Measurements from ENCODE around the gene AGFG2.

AGFG2 gene

DNA sequence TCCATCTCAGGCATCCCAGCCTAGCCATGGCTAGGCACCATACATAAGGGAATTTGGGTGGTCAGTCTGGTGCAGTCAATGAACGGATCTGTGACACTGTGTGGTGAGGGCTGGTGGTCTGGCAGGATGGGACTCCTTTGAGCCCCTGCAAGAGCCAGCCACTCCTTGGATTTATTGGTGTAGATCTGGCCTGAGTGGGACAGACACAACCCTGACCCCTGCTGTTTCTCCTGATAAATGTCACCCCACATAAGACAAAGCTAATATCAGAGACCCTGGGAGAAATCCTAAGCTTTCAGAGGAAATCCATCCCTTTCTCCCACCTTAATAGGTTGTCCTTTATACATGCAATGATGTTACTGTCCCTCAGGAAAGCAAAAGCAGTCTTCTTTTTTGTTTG is 49.4 kb downstream of the AGFG2 start:
- DNase-seq: no peak

DNA sequence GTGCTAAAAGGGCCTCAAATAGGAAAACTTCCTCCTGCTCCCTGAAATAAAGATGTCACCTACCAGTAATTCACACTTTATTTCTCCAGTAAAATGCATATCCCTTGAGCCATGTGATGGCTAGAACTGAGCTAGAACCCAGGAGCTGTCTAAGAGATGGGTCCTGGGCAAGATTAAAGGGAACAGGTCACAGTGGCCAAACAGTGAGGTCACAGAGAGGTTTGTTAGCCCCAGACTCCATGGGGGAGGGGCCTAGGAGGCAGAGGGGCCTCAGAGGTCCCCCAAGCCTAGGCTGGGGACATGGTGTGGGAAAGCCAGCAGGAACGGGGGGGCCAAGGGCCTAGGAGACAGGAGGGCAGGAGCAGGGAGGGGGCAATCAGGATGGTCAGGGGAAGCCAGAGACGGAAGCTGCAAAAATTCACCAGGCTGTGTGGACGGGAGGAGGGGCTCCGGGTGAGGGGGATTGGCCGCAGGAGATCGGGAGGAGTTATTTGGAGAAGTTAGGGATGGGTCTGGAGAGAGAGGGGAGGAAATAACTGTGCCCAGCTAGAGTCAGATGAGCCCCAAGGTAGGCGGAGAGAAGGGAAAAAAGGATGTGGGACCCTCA is 50.4 kb downstream of the AGFG2 start:
- no peak for DNase-seq

DNA sequence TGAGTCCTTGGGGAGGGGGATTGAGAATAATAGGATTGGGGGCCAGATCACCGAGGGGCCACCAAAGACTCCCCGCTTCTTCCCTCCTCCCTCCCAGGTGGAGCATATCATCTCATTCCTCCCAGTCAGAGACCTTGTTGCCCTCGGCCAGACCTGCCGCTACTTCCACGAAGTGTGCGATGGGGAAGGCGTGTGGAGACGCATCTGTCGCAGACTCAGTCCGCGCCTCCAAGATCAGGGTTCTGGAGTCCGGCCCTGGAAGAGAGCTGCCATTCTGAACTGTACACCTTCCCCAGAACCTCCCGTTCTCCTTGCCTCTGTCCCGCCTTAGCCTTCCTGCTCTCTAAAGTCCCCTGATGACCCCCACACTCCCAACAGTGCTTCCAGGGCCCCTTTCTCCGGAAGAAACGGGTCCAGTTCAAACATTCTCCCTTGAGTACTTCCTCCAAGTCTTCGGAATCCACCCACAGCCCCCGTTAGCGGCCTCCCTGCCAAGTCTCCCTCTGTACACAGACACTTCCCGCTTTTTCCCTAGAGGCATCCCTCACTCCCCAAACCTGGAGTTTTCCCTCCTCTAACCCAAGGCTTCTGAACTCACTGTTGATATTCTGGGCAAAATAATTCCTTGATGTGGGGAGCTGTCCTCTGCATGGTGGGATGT is 51.2 kb downstream of the AGFG2 start:
- peak; percentile 68 for DNase-seq

DNA sequence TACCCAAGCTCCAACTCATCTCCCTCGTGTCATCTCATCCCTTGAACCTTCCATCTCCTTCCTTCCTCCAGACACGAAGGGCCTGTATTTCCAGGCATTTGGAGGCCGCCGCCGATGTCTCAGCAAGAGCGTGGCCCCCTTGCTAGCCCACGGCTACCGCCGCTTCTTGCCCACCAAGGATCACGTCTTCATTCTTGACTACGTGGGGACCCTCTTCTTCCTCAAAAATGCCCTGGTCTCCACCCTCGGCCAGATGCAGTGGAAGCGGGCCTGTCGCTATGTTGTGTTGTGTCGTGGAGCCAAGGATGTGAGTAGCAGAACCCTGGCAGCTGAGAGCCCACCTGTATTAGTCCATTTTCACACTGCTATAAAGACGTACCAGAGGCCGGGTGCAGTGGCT is 52.6 kb downstream of the AGFG2 start:
- no peak for DNase-seq

DNA sequence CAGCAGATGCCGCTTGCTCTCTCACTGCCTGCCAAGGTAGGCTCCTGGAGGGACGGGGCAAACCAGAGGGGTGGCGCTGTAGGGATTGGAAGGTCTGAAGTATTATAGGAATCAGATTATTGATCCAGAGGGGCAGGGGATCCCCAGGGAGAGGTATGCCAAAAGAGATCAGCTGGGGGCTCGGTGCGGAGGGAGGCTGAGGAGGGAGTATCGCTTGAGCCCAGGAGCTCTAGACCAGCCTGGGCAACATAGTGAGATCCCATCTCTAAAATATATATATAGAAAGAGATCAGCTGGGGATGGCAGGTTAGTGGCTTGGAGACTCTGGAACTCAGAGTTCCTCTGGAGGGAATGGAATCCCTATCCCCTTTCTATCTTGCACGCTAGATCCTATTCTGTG is 56.2 kb downstream of the AGFG2 start:
- no peak for DNase-seq

DNA sequence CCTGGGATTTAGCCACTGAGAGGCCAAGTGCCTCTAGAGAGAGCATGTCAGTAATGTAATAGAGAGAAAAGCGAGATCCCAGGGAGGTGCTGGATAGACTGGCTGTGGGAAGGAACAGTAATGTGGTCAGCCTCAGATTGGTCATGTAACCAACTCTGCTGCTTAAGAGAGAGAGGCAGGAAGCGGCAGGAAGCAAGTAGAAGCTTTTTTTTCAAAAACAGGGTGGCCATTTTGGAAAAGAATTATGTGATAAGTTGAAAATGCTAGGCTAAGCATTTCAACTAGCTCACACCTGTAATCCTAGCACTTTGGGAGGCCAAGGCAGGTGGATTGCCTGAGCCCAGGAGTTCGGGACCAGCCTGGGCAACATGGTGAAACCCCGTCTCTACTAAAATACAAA is 59.4 kb downstream of the AGFG2 start:
- DNase-seq: no peak

DNA sequence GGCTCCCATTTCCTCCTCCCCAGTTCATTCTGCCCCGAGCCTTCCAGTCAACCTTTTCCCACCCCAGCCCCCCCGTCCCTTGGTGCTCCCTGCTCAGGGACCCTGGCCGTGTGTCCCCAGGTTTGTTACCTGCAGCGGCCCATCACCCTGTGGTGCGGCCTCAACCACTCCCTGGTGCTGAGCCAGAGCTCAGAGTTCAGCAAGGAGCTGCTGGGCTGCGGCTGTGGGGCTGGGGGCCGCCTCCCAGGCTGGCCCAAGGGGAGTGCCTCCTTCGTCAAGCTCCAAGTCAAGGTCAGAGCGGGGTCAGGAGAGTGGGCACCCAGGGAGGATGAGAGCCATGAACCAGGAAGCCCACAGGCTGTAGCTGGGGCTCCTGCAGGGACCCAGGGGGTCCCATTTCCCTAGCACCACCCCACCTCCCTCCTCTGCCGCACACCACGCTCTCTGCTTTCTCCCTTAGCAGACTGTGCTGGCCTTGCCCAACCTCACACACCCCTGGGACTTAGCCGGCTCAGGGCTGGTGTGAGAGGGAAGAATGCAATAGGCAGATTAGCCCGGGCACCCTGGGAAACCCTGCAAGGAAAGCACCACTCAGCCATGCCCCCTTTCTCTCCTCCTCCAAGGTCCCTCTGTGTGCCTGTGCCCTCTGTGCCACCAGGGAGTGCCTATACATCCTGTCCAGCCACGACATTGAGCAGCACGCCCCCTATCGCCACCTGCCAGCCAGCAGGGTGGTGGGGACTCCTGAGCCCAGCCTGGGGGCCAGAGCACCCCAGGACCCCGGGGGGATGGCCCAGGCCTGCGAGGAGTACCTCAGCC is 61.1 kb downstream of the AGFG2 start:
- DNase-seq: no peak

DNA sequence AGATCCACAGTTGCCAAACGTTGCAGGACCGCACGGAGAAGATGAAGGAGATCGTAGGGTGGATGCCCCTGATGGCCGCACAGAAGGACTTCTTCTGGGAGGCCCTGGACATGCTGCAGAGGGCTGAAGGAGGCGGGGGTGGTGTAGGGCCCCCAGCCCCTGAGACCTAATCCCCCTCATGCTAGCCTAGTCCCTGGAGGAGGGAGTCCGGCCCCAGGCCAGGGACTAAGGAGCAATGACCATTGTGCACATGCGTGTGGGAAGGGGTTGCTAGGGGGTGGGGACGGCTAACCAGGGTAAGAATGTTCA is 61.7 kb downstream of the AGFG2 start:
- no peak for DNase-seq

DNA sequence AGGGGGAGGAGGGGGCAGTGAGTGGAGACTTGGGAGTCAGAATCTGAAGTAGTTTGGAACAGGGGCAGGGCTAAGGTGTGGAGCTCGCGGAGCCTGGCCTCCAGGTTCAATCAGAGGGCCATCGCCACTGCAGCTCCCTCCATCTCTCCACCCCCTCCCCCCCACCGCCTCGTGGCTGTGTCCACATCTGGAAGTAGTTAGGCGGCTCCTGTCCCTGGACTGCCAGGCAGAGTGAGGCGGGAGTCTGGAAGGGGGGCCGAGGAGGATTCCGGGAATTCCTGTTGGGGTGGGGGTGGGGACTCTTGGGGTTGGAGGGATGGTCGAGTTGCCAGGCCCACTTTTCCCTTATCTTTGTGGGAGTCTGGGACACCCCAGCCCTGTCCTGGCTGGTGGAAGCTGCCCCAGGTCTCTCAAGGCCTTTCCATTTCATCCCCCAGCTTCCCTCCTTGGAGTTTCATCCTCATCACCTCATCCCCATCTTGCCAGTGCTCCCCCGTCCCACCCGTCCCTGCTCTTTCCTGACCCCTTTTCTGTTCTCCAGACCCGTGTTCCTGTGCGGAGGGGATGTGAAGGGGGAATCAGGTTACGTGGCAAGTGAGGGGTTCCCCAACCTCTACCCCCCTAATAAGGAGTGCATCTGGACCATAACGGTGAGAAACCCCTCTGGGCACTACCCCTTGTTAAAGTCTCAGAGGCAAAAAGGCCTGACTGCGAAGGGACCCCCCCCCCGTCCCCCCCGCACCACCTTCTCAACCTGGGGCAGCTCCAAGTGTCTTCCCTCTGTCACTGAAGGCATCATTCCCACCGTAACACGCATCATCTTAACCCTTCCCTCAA is 64.1 kb downstream of the AGFG2 start:
- peak; percentile 95 for DNase-seq

DNA sequence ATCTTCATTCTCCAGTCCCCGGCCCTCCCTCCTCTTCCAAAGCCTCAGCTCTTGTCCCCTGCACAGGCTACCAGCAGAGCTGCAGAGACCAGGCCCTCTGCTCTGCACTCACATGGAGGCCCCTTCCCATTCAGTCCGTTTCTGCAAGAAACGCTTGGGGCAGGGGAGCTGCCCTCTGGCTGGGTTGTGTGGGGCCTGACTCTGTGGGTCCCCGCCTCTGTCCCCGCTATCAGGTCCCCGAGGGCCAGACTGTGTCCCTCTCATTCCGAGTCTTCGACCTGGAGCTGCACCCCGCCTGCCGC is 64.7 kb downstream of the AGFG2 start:
- peak; percentile 50 for DNase-seq

DNA sequence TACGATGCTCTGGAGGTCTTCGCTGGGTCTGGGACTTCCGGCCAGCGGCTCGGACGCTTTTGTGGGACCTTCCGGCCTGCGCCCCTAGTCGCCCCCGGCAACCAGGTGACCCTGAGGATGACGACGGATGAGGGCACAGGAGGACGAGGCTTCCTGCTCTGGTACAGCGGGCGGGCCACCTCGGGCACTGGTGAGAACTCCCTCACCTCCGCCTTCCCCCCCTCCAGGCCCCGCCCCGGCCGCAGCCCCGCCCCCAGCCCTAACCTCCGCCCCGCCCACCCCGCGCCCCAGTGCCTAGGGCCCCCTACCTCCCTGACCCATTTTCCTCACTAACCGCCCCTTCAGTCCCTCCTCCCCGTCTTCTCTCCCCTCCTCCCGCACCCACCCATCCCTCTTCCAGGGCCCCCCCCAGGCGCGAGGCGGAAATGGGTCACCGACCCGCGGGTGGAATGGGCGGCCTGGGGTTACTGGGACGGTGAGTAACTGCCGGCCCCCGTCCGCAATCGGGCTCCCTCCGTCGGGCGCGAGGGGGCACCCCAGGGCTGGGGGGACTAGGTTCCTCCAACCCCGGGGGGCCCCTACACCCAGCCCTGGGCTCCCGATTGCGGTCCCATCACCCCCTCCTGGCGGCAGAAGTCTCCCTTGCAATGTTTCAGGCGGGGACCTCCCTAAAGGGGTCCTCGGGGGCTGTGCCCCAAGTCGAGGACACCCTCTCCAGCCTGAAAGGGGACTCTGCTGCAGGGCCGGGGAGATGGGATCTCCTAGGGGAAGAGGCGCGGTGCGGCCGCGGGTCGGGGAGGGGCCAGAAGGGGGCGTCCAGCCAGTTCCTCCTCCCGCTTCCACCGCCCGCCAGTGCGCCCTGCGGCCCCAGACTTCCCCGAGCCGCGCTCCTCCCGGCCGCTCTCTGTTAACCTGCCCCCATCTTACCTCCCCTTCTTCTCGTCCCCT is 65.3 kb downstream of the AGFG2 start:
- peak; percentile 85 for DNase-seq

DNA sequence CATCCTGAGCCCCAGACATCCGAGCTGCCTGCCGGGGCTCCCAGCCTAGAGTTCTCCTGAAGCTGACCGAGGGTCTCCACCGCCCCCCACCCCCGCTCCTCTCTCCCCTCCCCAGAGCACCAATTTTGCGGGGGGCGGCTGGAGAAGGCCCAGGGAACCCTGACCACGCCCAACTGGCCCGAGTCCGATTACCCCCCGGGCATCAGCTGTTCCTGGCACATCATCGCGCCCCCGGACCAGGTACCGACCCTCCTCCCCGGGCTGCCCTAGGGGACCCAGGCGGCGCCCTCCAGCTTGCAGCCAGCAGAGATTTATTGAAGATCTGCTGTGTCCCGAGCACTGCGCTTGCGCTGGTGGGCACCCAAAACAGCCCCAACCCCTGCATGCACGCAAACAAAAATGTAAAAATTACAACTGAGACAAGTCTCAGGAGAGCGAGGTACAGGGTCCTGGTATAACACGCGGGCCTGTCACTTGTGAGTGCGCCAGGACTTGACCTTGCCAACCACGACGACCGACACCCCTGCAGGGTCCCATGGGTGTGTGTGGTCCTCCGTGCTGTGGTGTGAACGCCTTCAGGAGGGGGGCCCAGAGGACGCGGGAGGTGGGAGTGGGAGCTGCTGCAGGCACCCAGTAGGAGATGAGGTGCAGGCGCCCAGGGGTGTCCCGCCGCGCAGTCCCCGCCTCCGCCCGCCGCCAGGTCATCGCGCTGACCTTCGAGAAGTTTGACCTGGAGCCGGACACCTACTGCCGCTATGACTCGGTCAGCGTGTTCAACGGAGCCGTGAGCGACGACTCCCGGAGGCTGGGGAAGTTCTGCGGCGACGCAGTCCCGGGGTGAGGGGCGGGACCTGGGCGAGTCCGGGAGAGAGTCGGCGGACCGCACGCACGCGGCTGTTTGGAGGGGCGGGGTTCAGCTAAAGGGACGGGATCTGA is 66.2 kb downstream of the AGFG2 start:
- DNase-seq: peak; percentile 39

DNA sequence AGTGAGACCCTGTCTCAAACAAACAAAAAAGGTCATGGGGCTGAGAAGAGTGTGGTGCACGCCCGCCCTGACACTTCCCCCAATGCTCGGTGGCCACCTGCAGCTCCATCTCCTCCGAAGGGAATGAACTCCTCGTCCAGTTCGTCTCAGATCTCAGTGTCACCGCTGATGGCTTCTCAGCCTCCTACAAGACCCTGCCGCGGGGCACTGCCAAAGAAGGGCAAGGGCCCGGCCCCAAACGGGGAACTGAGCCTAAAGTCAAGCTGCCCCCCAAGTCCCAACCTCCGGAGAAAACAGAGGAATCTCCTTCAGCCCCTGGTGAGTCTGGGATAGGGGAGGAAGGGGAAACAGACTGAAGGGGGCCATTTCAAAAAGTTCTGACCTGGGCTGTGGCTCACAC is 67.3 kb downstream of the AGFG2 start:
- no peak for DNase-seq

DNA sequence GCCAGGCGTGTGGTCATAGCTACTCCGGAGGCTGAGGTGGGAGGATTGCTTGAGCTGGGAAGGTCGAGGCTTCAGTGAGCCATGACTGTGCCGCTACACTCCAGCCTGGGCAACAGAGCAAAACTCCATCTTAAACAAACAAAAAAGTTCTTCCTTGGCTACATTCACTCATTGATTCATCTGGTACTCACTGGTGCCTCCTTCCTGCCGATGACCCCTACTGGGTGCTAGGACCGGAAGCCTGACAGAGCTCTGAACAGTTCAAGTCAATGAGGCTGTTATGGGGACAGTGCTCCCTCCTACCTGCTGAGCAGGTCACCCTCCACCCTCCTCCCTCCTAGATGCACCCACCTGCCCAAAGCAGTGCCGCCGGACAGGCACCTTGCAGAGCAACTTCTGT is 68.1 kb downstream of the AGFG2 start:
- no peak for DNase-seq

DNA sequence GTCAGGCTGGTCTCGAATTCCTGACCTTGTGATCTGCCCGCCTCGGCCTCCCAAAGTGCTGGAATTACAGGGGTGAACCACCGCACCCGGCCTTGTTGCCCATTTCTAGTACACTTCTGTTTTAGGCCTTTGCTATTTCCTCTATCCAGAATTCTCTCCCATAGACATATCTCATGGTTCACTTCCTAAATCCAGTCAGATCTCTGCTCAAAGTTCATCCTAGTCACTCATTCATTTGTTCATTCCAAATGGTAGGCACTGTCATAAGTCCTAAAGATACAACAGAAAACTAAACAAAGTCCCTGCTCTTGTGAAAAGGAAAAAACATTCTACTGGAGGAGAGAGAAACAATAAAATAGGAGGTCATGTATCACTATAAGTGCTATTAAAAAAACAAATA is 71.0 kb downstream of the AGFG2 start:
- DNase-seq: no peak

DNA sequence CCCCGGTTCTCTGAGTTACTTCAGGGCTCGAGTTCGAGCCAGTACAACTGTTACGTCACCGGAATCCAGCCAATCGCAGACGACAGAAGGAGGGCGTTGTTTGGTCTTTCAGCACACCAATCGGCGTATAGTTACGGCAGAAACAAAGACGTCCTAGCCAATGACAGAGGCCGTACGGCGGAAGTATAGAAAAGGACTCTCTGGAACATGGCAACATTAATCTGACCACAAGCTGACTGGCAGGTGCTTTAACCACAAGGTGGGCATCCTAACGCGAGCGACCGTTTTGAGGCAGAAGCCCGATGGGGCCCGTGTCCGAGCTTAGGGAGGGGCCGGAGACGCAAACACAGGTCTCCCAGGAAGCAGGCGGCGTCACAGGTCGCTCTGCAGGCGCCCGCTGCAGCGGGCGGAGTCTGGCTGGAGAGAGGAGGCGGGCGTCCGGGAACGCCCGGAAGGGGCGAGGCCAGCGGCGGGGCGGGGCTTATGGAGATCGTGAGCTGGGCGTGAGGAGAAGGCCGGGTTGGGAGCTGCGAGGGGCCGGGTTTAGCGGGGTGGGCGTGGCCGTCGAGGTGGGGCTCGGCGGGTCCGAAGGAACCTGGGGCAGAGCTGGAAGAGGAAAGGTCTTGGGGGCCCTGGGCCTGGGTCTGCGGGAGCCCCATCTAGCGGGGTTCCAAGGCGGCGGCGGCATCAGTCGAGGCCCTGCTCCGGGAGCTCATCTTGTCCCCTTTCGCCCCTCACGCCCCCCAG is 73.2 kb downstream of the AGFG2 start, which contains the start of gene MOSPD3:
TSS of gene MOSPD3 (plus strand) at position 558 of the 747 bp plus-strand sequence. CDS start 252 bp downstream, outside the sequence.
- DNase-seq: peak; percentile 99

DNA sequence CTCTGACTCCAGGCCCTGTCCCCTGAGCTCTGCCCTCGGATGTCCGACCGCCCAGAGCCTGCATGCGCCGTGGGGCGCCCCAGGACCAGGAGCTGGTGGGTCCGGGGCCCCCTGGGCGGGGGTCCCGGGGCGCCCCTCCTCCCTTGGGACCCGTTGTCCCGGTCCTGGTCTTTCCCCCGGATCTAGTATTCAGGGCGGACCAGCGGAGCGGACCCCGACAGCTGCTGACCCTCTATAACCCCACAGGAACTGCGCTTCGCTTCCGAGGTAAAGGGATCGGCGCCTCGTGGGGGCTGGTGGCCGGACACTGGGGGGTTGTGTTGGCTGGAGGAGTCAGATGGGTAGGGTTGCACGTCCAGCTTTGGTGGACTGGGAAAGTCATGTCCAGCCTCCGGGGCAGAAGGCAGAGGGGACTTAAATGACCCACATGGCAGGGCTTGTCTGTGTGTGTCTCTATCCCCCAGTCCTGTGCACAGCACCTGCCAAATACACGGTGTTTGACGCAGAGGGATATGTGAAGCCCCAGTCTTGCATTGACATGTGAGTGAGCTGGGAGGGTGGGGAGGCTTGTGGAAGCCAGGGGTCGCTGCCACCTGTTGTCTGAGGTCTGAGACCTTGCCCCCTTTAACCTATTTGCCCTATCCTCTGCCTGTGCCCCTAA is 73.9 kb downstream of the AGFG2 start:
- no peak for DNase-seq

DNA sequence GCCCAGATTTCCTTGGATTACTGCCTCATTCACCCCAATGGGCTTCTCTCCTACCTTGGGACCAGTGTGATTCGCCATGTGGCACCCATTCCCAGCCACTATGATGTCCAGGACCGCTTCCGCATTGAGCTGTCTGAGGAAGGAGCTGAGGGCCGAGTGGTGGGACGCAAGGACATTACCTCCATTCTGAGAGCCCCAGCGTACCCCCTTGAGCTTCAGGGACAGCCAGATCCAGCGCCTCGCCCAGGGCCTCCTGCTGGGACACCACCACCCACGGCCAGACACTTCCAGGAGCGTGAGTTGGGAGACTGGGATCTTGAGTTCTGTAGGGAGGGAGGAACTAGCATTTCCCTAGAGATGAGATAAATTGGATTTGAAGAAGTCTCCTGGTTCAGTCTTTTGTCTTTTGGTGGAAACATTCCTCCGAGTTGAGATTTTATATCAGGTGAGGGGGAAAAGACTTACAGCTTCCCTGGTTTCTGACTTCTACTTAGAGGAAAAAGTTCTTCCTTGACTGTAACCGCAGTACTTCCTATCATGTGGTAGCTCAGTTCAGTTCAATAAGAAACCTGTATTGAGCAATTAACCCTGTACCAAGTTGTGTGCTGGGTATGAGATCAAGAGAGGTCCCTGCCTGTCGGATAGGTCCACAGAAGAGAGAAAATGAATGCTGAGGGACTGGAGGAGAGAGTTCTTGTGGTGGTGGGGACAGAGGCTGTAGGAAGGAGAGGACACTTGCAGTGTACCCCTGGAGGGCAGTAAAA is 74.6 kb downstream of the AGFG2 start:
- no peak for DNase-seq

DNA sequence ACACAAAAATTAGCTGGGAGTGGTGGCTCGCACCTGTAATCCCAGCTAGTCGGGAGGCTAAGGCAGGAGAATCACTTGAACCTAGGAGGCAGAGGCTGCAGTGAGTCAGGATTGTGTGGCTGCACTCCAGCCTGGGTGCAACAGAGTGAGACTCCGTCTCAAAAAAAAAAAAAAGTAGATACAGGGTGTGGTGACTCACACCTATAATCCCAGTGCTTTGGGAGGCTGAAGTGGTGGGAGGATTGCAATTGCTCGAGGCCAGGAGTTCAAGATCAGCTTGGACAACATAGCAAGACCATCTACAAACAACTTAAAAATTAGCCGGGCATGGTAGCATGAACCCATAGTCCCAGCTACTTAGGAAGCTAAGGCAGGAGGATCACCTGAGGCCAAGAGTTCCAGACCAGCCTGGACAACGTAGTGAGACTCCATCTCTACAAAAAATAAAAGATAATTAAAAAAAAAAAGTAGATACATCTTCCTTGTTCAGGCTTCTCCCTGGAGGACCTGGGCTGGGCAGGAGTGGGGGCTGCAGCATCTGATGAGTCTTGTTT is 75.4 kb downstream of the AGFG2 start:
- no peak for DNase-seq

All from right hindlimb (tissue), 1 donor.